Astrocyte (in vitro differentiated cells and primary cell): ENCODE results near the gene DCAF6.

ENCODE experiments used
- EZH2 ChIP-seq: IDR thresholded peaks from 2 replicates; pipeline ENCODE4 v1.6.1; 2012; ENCODE audit warnings: mild to moderate bottlenecking, low read length, inconsistent platforms; ENCODE audit not compliant: insufficient read depth
- TF ChIP-seq, protein P1 (sequence below): IDR thresholded peaks from 2 replicates; pipeline ENCODE4 v1.5.1; 2011; ENCODE audit warnings: low read depth, mild to moderate bottlenecking, inconsistent platforms, low read length, moderate library complexity; ENCODE audit not compliant: insufficient read depth

DNA sequence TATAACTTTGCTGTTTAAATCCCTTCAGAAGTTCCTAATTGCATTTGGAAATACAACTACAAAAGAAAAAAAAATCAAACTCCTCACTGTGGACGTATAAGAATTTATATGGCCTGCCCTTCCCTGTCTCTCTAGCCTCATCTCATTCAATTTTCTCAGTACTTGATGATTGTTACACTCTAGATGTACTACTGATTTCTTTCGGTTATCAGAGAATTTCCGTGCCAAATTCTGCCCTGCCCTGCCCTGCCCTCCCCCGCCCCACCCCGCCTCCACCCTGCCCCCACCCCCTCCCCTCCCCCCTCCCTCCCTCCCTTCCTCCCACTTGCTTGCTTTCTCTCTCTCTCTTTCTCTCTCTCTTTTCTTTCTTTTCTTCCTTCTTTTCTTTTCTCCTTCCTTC, 72.1 kb downstream of the DCAF6 start:
- TF ChIP-seq, protein P1, sequence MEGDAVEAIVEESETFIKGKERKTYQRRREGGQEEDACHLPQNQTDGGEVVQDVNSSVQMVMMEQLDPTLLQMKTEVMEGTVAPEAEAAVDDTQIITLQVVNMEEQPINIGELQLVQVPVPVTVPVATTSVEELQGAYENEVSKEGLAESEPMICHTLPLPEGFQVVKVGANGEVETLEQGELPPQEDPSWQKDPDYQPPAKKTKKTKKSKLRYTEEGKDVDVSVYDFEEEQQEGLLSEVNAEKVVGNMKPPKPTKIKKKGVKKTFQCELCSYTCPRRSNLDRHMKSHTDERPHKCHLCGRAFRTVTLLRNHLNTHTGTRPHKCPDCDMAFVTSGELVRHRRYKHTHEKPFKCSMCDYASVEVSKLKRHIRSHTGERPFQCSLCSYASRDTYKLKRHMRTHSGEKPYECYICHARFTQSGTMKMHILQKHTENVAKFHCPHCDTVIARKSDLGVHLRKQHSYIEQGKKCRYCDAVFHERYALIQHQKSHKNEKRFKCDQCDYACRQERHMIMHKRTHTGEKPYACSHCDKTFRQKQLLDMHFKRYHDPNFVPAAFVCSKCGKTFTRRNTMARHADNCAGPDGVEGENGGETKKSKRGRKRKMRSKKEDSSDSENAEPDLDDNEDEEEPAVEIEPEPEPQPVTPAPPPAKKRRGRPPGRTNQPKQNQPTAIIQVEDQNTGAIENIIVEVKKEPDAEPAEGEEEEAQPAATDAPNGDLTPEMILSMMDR = no peak
- TF ChIP-seq EZH2 = no peak
